ENCODE measurements around the gene ELOA.
A peak's percentile ranks its signal among the peaks of the same experiment; 100 is the strongest.

Gene ELOA

DNA sequence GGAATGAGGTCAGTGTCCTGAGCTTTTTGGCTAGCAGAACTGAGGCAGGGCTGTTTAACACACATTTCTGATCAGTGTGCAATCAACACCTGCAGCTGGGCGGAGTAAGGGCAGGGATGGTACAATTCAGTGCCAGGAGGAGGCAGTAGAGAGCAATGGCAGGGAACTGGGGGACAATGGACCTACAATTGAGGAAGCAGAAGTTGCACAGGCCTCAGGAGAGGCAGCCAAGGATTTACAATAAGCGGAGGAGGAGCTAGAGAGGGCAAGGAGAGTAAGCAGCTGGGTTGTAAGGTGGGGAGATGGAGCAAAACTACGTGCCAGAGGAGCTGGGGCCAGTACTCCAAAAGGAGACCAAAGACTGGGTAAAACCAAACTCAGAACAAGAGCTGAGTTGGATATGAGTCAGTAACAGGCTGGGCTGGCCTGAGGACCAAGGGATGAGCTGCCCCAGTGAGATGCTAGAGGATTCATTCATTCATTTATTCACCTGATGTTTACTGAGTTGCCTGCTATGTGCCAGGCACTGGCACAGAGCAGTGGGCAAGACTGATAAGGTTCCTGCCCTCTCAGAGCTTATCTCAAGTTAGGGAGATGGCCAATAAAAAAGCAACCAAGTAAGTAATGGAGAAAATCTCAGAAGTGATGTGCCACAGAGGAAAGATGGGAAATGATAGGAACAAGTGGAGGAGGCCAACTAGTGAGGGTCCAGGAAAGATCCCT, 67.7 kb downstream of the ELOA start:
- H3K14ac ChIP-seq (ENCODE audit: low read length in 2 of 2), result no peak overlapping the region
- no peak overlapping the region for H3K4ac ChIP-seq (ENCODE audit: low read depth in 1 of 2, low read length in 2 of 2)
- no peak overlapping the region for H2AK5ac ChIP-seq (ENCODE audit: low read length, severe bottlenecking)
- no peak overlapping the region for H3K27ac ChIP-seq (ENCODE audit: low read length, poor library complexity, severe bottlenecking)
- no peak overlapping the region for H3K4me2 ChIP-seq (ENCODE audit: low read length, poor library complexity, severe bottlenecking)
- peak; percentile 16 for DNase-seq
- no peak overlapping the region for H3K18ac ChIP-seq (ENCODE audit: low read depth in 1 of 2, low read length in 2 of 2)
- no peak overlapping the region for H2AFZ ChIP-seq (ENCODE audit: low read depth, low read length)
- no peak overlapping the region for H3K9ac ChIP-seq (ENCODE audit: low read length)
- H3K36me3 ChIP-seq (ENCODE audit: control insufficient read depth in 1 of 2, insufficient read depth in 2 of 2, low read depth in 1 of 2, low read length in 2 of 2), result peaks cover 53 to 66% of the 10 kb centered on the region in 2 experiments
- H3K9me3 ChIP-seq (ENCODE audit: control insufficient read depth, low read length), result no peaks in the 10 kb centered on the region
- no peaks in the 10 kb centered on the region for H3K4me1 ChIP-seq (ENCODE audit: control insufficient read depth, insufficient read depth, low read depth, low read length)
- H2BK120ac ChIP-seq (ENCODE audit: low read depth, low read length), result no peak overlapping the region
- no peak overlapping the region for H3K4me3 ChIP-seq (ENCODE audit: insufficient read depth in 1 of 2, low read depth in 1 of 2, low read length in 2 of 2)
- WGBS, result 79% methylated on average over 3 of the region's 3 CpGs
- no peak overlapping the region for H2BK12ac ChIP-seq (ENCODE audit: low read length in 2 of 2)
- no peak overlapping the region for H2BK15ac ChIP-seq (ENCODE audit: low read depth, poor library complexity, severe bottlenecking)
- no peak overlapping the region for H3K23ac ChIP-seq (ENCODE audit: low read length in 2 of 2)
- H3K27me3 ChIP-seq (ENCODE audit: control insufficient read depth in 1 of 2, insufficient read depth in 1 of 2, low read length in 2 of 2), result no peaks in the 10 kb centered on the region
- no peaks in the 10 kb centered on the region for H3K79me1 ChIP-seq (replicated peaks; ENCODE audit: low read length, poor library complexity, severe bottlenecking)
- H4K8ac ChIP-seq (ENCODE audit: low read length), result no peak overlapping the region
- no peak overlapping the region for H4K91ac ChIP-seq (ENCODE audit: low read length)
- no peak overlapping the region for H2BK5ac ChIP-seq (ENCODE audit: low read depth, low read length, poor library complexity, severe bottlenecking)
